Mesenteric fat pad (tissue), 1 donor: Measurements from ENCODE around the gene WDR27. TPM values are rescaled to one million over a fixed set of nuclear protein-coding genes. Genes with fewer than 3 reads are reported as not detected.

Experiments used
- DNase-seq: peaks from one replicate; pipeline ENCODE4 v3.0.0-alpha.2; 2020; ENCODE audit warnings: low spot score
- total RNA-seq: library from RNA; stranded (reverse); fragmentation: NEBNext Ultra II Directional; extraction: Animal tissue kit (Norgen Biotek cat#: 25700); gene quantifications from one replicate; pipeline ENCODE4 v1.2.1, GENCODE V29; 2021
- donor health status: DM: yes; HTN: yes; CAD: no.

The WDR27 gene
- total RNA-seq, 1 donor from 2014 or later = 24.6 TPM

GRCh38 chr6:169566961-169567750 lies 134.7 kb downstream of the WDR27 start:
- DNase-seq = no peak

DNA sequence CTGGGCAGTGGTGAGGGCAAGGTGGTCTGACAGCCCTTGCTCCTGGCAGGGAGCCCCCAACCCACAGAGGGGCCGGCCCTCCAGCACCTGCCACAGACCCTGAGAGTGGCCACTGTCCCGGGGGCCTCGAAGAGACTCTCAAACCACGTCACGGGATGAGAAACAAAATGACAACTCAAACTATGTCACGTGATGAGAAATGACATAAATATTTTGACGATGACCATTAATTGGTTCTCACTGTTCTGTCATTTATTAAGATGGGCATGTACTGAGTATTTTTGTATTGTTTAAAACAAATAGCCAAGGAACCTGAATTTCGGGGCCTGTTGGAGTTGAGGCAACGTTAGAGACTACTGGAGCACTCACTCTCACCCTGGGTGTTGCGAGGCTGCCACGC lies 135.5 kb downstream of the WDR27 start:
- DNase-seq = no peak

- DNase-seq = no peak
Observed at GRCh38 chr6:169564453-169565240, 137.2 kb downstream of the WDR27 start.

GRCh38 chr6:169561665-169562064 lies 140.2 kb downstream of the WDR27 start:
- DNase-seq = no peak

GRCh38 chr6:169559592-169559991 lies 142.2 kb downstream of the WDR27 start:
- no peak for DNase-seq

- DNase-seq = no peak
Observed at GRCh38 chr6:169558774-169559441, 142.9 kb downstream of the WDR27 start.

GRCh38 chr6:169558378-169558773 lies 143.5 kb downstream of the WDR27 start:
- DNase-seq = no peak

GRCh38 chr6:169557887-169558286 lies 143.9 kb downstream of the WDR27 start:
- DNase-seq = no peak

DNA sequence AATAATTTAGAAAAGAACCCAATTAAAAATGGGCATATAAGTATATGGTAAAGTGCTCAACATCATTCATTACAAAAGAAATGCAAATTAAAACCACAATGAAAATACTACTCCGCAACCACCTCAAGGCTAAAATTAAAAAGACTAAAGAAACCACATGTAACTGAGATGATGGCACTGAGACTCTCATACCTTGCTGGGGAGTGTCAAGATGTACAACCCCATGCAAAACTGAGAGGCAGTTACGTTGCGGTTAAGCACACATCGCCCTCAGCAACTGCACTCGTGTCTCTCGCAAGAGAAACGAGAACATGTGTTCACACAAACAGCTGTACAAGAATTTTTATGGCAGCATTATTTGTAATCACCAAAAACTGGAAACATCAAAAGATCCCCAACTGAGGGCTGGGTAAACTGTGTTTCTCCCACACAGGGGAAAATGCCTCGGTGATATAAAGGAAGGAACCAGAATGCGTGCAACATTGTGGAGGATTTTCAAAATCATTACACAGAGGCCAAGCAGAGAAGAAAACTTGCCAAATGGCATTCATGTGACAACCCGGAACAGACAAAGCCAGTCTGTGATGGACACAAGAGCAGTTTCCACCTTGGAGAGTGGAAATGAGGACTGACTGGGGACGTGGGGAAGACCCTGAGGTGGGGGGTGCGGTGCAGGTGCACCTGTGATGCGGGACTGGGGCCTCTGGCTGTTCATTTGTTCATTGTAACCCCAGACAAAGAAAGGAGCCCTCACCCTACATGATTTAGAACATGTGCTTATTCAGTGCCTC lies 144.9 kb downstream of the WDR27 start:
- DNase-seq = no peak

DNA sequence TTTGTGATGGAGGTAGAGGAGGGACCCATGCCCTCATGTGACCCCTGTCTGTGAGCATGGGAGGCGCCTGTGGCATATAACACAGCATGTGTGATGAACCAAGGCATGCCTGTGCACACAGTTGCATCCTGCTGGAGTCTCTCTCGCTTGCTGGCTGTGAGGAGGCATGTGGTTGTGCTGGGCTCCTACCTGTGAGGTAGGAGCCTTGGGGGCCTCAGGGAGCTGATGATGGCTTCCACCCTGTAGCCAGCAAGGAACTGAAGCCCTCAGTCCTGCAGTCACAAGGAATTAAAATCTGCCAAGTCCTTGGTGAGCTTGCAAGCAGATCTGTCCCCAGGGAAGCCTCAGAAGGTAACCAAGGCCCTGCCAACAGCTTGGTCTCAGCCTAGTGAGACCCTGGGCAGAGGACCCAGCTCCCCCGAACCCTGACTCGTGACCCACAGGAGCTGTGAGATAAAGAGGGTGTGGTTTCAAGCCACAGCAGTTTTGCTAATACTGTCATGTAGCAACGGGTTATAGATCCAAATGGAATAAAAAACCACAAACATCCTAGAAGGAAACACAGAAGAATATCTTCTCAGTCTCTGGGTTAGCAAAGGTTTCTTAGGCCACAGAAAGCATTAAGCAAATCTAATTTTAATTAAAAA lies 145.7 kb downstream of the WDR27 start:
- DNase-seq = no peak

DNA sequence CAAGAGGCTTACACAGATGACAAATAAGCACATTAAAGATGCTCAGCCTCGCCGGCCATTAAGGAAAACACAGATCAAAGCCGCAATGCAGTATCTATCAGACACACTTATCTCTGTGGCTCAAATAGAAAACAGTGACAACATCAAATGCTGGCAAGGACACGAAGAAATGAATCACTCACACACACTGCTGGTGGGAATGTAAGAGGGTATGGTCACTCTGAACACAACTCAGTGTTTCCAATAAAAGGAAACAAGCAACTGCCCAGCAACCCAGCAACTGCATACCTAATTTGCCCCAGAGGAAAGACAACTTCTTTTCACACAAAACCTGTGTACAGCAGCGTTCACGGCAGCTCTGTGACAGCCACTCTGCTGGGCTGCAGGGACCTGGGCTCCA lies 155.8 kb downstream of the WDR27 start:
- no peak for DNase-seq

- no peak for DNase-seq
Observed at GRCh38 chr6:169543704-169544103, 158.1 kb downstream of the WDR27 start.

GRCh38 chr6:169542491-169542890 lies 159.3 kb downstream of the WDR27 start:
- DNase-seq = no peak

DNA sequence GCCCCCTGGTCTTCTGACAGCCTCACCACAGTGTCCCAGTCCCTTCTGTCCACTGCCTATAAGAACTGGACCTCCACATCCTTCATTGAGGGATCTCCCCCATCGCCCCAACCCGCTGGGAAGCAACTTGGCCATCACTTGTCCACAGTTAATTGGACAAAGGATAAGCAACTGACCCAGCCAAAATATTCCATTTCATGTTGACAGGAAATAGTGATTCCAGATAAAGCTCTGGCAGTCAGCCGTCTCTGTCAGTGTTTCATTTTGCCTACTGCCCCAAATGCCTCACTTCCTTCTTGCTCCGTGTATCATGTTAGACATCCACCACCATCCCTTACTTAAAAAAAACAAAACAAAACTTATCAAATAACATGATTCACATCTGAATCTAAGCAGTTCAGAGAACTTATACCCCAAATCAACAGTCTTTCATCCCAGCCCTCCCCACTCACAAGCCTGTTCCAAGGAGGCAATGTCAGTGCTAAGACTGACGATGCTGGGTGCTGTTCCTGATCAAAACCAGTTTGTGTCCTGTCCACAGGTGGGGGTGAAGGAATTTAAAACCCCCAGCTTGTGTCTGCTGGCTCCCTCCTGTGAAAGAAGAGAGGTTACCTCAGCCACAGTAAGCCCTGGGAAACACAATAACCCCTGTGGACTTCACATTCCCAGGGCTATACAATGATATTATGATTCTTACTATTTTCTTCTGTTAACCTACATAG lies 162.5 kb downstream of the WDR27 start:
- no peak for DNase-seq

DNA sequence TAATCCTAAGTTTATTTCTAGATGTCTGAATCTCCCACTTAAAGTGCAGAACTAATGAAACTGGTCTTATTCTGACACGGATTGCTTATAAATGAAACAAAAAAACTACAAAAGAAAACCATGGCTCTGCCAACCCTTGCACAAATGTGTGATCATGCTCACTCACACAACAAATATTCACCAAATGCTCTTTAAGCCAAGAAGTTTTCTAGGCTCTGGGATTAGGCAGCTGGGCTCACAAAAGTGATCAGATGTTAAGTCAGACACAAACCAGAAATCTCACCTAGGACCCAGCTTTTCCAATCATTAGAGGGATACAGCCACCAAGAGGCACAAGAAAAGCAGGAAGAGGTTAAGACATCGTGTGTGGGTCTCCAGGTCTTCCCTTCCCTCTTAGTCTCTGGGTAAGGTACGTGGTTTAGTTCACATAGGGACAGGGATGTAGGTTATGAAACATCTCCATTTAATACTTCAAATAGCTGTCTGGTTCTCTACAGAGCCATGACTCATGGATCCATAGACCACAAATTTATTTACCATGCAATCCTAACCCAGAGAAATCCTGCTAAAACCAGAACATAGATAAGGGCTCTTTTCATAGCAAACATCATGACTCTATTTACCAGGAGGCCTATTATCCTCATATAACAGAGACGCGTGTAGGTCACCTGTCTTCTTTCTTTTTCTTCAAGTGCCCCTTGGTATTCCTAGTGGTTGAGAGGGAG lies 165.2 kb downstream of the WDR27 start:
- DNase-seq = no peak

GRCh38 chr6:169534039-169534421 lies 167.8 kb downstream of the WDR27 start:
- DNase-seq = no peak

DNA sequence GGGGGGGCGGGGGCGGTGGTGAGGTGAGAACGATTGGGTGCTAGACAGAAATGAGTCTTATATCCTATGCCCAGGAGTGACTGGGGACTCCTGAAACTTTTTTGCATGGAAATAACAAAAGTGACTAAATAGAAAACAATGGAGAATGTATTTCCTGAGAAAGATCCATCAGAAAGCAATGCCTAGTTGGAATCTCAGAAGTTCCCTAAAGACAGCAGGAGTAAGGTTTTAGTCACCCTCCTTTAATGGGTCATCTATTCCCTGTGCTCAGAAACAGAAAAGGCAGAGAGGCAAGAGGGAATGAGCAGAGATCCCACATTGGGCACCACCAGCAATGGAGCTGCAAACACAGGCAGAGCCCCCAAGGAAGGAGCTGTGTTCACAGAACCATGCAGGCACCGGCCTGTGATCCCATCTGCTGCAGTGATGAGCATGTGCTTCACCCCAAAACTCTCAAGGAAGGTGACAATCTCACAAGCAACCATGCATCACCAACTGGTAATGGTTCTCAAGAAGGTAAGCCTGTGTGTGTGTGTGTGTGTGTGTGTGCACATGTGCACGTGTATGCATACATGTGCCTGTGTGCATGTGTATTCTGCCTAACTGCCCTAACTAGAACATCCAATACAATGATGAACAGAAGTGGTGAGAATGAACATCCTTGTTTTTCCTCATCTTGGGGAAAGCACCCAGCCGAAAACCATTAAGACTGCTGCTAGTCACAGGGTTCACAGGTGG lies 168.4 kb downstream of the WDR27 start:
- DNase-seq = no peak

GRCh38 chr6:169530752-169531123 lies 171.1 kb downstream of the WDR27 start:
- DNase-seq = no peak
